Ovary (tissue), 9 donors: ENCODE results near the gene MBP. TPM values are rescaled to one million over a fixed set of nuclear protein-coding genes. Genes with fewer than 3 reads are reported as not detected.

Source experiments
- DNase-seq, 5 donors: peaks; one replicate each; pipeline ENCODE4 v3.0.0-alpha.2; 2019 to 2020
- H3K27ac ChIP-seq, 2 donors: fragments of 200-600 bp; one replicate each; pipeline versions ENCODE4 v1.5.1 to v1.8.0; 2019 to 2022
- H3K27me3 ChIP-seq: fragments of 200-600 bp; one replicate; pipeline ENCODE4 v1.8.0; 2022
- H3K36me3 ChIP-seq: fragments of 200-600 bp; sonication (generic); one replicate; pipeline ENCODE4 v1.5.1; 2019
- H3K4me1 ChIP-seq: one replicate; pipeline ENCODE4 v1.8.1; 2013; ENCODE audit warnings: mild to moderate bottlenecking, moderate library complexity; ENCODE audit not compliant: insufficient read depth
- H3K4me3 ChIP-seq: fragments of 200-600 bp; sonication (generic); one replicate; pipeline ENCODE4 v1.5.1; 2017
- H3K9me3 ChIP-seq, 2 donors: fragments of 200-600 bp in 1 of 2; sonication (generic) in 1 of 2; one replicate each; pipeline versions ENCODE4 v1.5.1 to v1.8.1; 2013 to 2019; ENCODE audit warnings: mild to moderate bottlenecking in 1 of 2, moderate library complexity in 1 of 2
- EP300 ChIP-seq: sonication (generic); formaldehyde crosslinking; IDR thresholded peaks from one replicate; pipeline ENCODE4 v1.6.1; 2017; ENCODE audit warnings: antibody characterized with exemption
- POLR2A ChIP-seq: fragments of 450-650 bp; IDR thresholded peaks from one replicate; pipeline ENCODE4 v1.6.1; 2017; ENCODE audit warnings: antibody characterized with exemption, mild to moderate bottlenecking, moderate library complexity
- WGBS, 3 donors: extraction: QIAGEN DNeasy Blood & Tissue Kit in 1 of 3; methylation state at CpG; one replicate each; pipeline versions ENCODE4 v1.1.5 to v1.1.7; 2013 to 2017; 5-methylcytosine and 5-hydroxymethylcytosine counted together
- intact Hi-C, 4 donors: fragments of 100-400 bp; cut with DNase I; formaldehyde crosslinking; loops; one replicate each; pipeline versions ENCODE4 v1.11.0 to v1.15.1; 2022 to 2023
- polyA plus RNA-seq, 2 donors: library from polyadenylated mRNA; stranded (reverse); fragments of 200-250 nt in 1 of 2; fragments of 350-450 nt in 1 of 2; fragmentation: Illumina TruSeq in 1 of 2; extraction: RNeasy Lipid Tissue Mini Kit (QIAGEN cat#74804) in 1 of 2; gene quantifications; one replicate each; pipeline ENCODE4 v1.2.3, GENCODE V29; 2013 to 2014
- total RNA-seq, 7 donors: library from RNA; depleted of rRNA in 2 of 7; stranded (reverse); fragments of >200 nt in 2 of 7; fragmentation: NEBNext Ultra II Directional in 3 of 7; extraction: Animal tissue kit (Norgen Biotek cat#: 25700) in 3 of 7; gene quantifications; one replicate each; pipeline versions ENCODE4 v1.1.0 to v1.2.4, GENCODE V29; 2016 to 2023
- TF ChIP-seq, protein P1 (sequence below), 3 donors: fragments of 450-650 bp in 2 of 3; fragments of 200-600 bp in 1 of 3; IDR thresholded peaks; one replicate each; pipeline versions ENCODE4 v1.5.1 to v1.8.0; 2016 to 2022; ENCODE audit warnings: antibody characterized with exemption in 3 of 3, mild to moderate bottlenecking in 1 of 3
- donor health status: DM: no; HTN: no; CAD: no; lungs with moderate emphysema.
- donor health status: DM: no; HTN: no; CAD: no.
- donor health status: Bipolar disorder and iron deficiency.
- donor health status: DM: yes; HTN: yes; CAD: no.
- donor health status: DM: no; HTN: no; CAD: no.
- donor health status: DM: yes; HTN: yes; CAD: no.

Gene MBP
- total and polyA plus RNA-seq, 9 donors: 7.1 to 38.2 (median 23.2) TPM

GRCh38 chr18:77150588-77150987 is 18.0 kb upstream of the MBP start:
- intact Hi-C loops: no loop called here
- H3K27me3 ChIP-seq: no peaks in the 10 kb centered on the region
- TF ChIP-seq, protein P1, sequence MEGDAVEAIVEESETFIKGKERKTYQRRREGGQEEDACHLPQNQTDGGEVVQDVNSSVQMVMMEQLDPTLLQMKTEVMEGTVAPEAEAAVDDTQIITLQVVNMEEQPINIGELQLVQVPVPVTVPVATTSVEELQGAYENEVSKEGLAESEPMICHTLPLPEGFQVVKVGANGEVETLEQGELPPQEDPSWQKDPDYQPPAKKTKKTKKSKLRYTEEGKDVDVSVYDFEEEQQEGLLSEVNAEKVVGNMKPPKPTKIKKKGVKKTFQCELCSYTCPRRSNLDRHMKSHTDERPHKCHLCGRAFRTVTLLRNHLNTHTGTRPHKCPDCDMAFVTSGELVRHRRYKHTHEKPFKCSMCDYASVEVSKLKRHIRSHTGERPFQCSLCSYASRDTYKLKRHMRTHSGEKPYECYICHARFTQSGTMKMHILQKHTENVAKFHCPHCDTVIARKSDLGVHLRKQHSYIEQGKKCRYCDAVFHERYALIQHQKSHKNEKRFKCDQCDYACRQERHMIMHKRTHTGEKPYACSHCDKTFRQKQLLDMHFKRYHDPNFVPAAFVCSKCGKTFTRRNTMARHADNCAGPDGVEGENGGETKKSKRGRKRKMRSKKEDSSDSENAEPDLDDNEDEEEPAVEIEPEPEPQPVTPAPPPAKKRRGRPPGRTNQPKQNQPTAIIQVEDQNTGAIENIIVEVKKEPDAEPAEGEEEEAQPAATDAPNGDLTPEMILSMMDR (IDR thresholded peaks at IDR 0.05): no peak
- TF ChIP-seq POLR2A (no peak), EP300 (no peak)
- no peaks in the 10 kb centered on the region for H3K36me3 ChIP-seq
- no peak overlapping the region for H3K27ac ChIP-seq
- DNase-seq: no peak
- WGBS, 3 donors: 69 to 77% (median 76%) methylated on average over 4 of the region's 4 CpGs
- H3K4me3 ChIP-seq: no peak overlapping the region
- peaks cover 2% of the 10 kb centered on the region for H3K4me1 ChIP-seq
- H3K9me3 ChIP-seq: no peaks in the 10 kb centered on the region

DNA sequence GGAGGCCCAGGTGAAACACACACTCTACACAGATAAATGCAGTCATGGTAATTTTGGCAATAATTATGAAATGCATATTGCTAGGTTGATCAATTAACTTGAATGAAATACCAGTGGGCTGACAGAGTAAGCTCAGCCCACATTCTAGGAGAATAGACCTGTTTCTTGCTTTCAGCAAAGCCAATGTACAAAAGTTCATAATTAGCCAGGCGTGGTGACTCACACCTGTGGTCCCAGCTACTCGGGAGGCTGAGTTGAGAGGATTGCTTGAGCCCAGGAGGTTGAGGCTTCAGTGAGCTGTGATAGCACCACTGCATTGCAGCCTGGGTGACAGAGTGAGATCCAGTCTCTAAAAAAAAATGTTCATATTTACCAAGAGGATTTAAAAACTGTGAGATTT is 15.7 kb upstream of the MBP start:
- 92 to 98% (median 95%) methylated on average over 2 of the region's 2 CpGs for WGBS, 3 donors
- intact Hi-C loops: no loop called here
- peaks cover 2% of the 10 kb centered on the region for H3K4me1 ChIP-seq
- no peak for DNase-seq
- no peak overlapping the region for H3K4me3 ChIP-seq
- H3K27me3 ChIP-seq: no peaks in the 10 kb centered on the region
- no peak overlapping the region for H3K27ac ChIP-seq
- H3K9me3 ChIP-seq: no peaks in the 10 kb centered on the region
- TF ChIP-seq, protein P1 (IDR thresholded peaks at IDR 0.05): no peak
- TF ChIP-seq EP300 (no peak), POLR2A (no peak)
- no peaks in the 10 kb centered on the region for H3K36me3 ChIP-seq

DNA sequence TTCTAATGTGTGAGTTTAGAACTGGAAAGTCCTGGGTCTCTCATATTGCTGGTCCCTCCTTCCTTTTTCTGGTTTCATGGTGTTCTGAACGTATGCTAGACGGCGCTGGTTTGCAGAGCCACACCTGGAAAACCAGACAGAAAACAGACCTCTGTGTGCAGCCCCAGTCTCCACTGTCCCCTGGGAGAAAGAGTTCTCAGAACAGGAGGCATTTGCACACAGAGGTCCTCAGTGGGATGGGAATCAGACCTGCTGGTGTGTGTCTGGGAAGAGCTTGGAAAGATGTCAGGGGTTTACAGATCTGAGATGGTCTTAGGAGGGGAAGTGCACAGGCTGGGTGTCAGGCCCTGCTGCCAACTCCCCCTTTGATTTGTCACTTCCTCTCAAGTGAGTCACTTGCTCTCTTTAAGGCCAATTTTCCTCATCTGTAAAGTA is 14.9 kb upstream of the MBP start:
- TF ChIP-seq POLR2A (no peak), EP300 (no peak)
- TF ChIP-seq, protein P1 (IDR thresholded peaks at IDR 0.05): no peak
- no peaks in the 10 kb centered on the region for H3K27me3 ChIP-seq
- H3K4me1 ChIP-seq: peaks cover 2% of the 10 kb centered on the region
- no peak overlapping the region for H3K4me3 ChIP-seq
- no peak for DNase-seq
- intact Hi-C loops: no loop called here
- H3K36me3 ChIP-seq: no peaks in the 10 kb centered on the region
- H3K27ac ChIP-seq: no peak overlapping the region
- no peaks in the 10 kb centered on the region for H3K9me3 ChIP-seq
- WGBS, 3 donors: 59 to 75% (median 70%) methylated on average over 3 of the region's 3 CpGs

- 59 to 74% (median 60%) methylated on average over 16 of the region's 16 CpGs for WGBS, 3 donors
- no peak overlapping the region for H3K4me3 ChIP-seq
- TF ChIP-seq EP300 (no peak), POLR2A (no peak)
- no peak for DNase-seq
- intact Hi-C loops: no loop called here
- no peaks in the 10 kb centered on the region for H3K36me3 ChIP-seq
- peaks cover 2% of the 10 kb centered on the region for H3K4me1 ChIP-seq
- H3K27ac ChIP-seq: no peak overlapping the region
- H3K27me3 ChIP-seq: no peaks in the 10 kb centered on the region
- no peaks in the 10 kb centered on the region for H3K9me3 ChIP-seq
Measured at GRCh38 chr18:77146249-77147080, 13.9 kb upstream of the MBP start.

- WGBS, 3 donors: 89 to 90% (median 89%) methylated on average over 11 of the region's 11 CpGs
- H3K36me3 ChIP-seq: no peaks in the 10 kb centered on the region
Measured at GRCh38 chr18:77145364-77145901, 12.8 kb upstream of the MBP start.

More at GRCh38 chr18:77145364-77145901, 12.8 kb upstream of the MBP start:
- TF ChIP-seq EP300 (no peak), POLR2A (no peak)
- TF ChIP-seq, protein P1 (IDR thresholded peaks at IDR 0.05): no peak
- DNase-seq: no peak
- H3K27me3 ChIP-seq: no peaks in the 10 kb centered on the region
- no peak overlapping the region for H3K4me3 ChIP-seq
- no peaks in the 10 kb centered on the region for H3K9me3 ChIP-seq
- intact Hi-C loops: no loop called here
- H3K27ac ChIP-seq: no peak overlapping the region
- H3K4me1 ChIP-seq: peaks cover 2% of the 10 kb centered on the region
